Measurements from ENCODE around the gene ANKFN1. TPM values are rescaled to one million over a fixed set of nuclear protein-coding genes. Genes with fewer than 3 reads are reported as not detected.

Gene ANKFN1
- polyA plus RNA-seq, 1 donor from 2014 or later = not detected

GRCh38 chr17:56131431-56131830 lies 21.8 kb upstream of the ANKFN1 start:
- H3K9me3 Mint-ChIP-seq = no peaks in the 10 kb centered on the region
- H3K4me1 Mint-ChIP-seq = no peaks in the 10 kb centered on the region
- H3K27me3 Mint-ChIP-seq = no peaks in the 10 kb centered on the region
- no peaks in the 10 kb centered on the region for H3K36me3 Mint-ChIP-seq
- H3K27ac Mint-ChIP-seq = no peak overlapping the region
- H3K4me3 Mint-ChIP-seq = no peak overlapping the region

GRCh38 chr17:56136301-56136700 lies 17.0 kb upstream of the ANKFN1 start:
- Mint-ChIP-seq H3K4me1 (no peaks in the 10 kb centered on the region), H3K36me3 (no peaks in the 10 kb centered on the region), H3K27ac (peak overlapping the region in 1 of 3 donors; percentile 18), H3K9me3 (peaks cover 0 to 5% (median 0%) of the 10 kb centered on the region in 3 donors), H3K4me3 (no peak overlapping the region), H3K27me3 (no peaks in the 10 kb centered on the region)

- H3K36me3 Mint-ChIP-seq = no peaks in the 10 kb centered on the region
- peaks cover 0 to 5% (median 0%) of the 10 kb centered on the region in 3 donors for H3K9me3 Mint-ChIP-seq
- no peaks in the 10 kb centered on the region for H3K27me3 Mint-ChIP-seq
- no peak overlapping the region for H3K4me3 Mint-ChIP-seq
- no peaks in the 10 kb centered on the region for H3K4me1 Mint-ChIP-seq
- H3K27ac Mint-ChIP-seq = no peak overlapping the region
Measured at GRCh38 chr17:56141046-56141839, 12.0 kb upstream of the ANKFN1 start.

- Mint-ChIP-seq H3K36me3 (no peaks in the 10 kb centered on the region), H3K9me3 (peaks cover 0 to 9% (median 0%) of the 10 kb centered on the region in 3 donors), H3K4me3 (no peak overlapping the region), H3K27ac (no peak overlapping the region), H3K4me1 (no peaks in the 10 kb centered on the region), H3K27me3 (no peaks in the 10 kb centered on the region)
Measured at GRCh38 chr17:56142325-56142724, 10.9 kb upstream of the ANKFN1 start.

- H3K27me3 Mint-ChIP-seq = no peaks in the 10 kb centered on the region
- H3K4me3 Mint-ChIP-seq = no peak overlapping the region
- peaks cover 0 to 9% (median 0%) of the 10 kb centered on the region in 3 donors for H3K9me3 Mint-ChIP-seq
- no peaks in the 10 kb centered on the region for H3K4me1 Mint-ChIP-seq
- H3K36me3 Mint-ChIP-seq = no peaks in the 10 kb centered on the region
- H3K27ac Mint-ChIP-seq = no peak overlapping the region
Measured at GRCh38 chr17:56142781-56143180, 10.5 kb upstream of the ANKFN1 start.

- Mint-ChIP-seq H3K4me3 (no peak overlapping the region), H3K27ac (no peak overlapping the region), H3K36me3 (no peaks in the 10 kb centered on the region), H3K9me3 (peaks cover 0 to 4% (median 0%) of the 10 kb centered on the region in 3 donors), H3K27me3 (peaks cover 2% of the 10 kb centered on the region), H3K4me1 (no peaks in the 10 kb centered on the region)
Measured at GRCh38 chr17:56144223-56144622, 9.1 kb upstream of the ANKFN1 start.

GRCh38 chr17:56146534-56146933 lies 6.7 kb upstream of the ANKFN1 start:
- Mint-ChIP-seq H3K36me3 (no peaks in the 10 kb centered on the region), H3K4me3 (no peak overlapping the region), H3K27ac (no peak overlapping the region), H3K4me1 (no peaks in the 10 kb centered on the region), H3K27me3 (peaks cover 3% of the 10 kb centered on the region), H3K9me3 (peaks cover 0 to 4% (median 0%) of the 10 kb centered on the region in 3 donors)

GRCh38 chr17:56148333-56148732 lies 4.9 kb upstream of the ANKFN1 start:
- Mint-ChIP-seq H3K27me3 (peaks cover 3% of the 10 kb centered on the region), H3K36me3 (no peaks in the 10 kb centered on the region), H3K4me3 (no peak overlapping the region), H3K27ac (no peak overlapping the region), H3K9me3 (peaks cover 0 to 4% (median 0%) of the 10 kb centered on the region in 3 donors), H3K4me1 (no peaks in the 10 kb centered on the region)

GRCh38 chr17:56149266-56150036 lies 3.8 kb upstream of the ANKFN1 start:
- Mint-ChIP-seq H3K4me3 (no peak overlapping the region), H3K27me3 (peaks cover 3% of the 10 kb centered on the region), H3K4me1 (no peaks in the 10 kb centered on the region), H3K9me3 (peaks cover 0 to 4% (median 0%) of the 10 kb centered on the region in 3 donors), H3K36me3 (no peaks in the 10 kb centered on the region), H3K27ac (no peak overlapping the region)

- Mint-ChIP-seq H3K36me3 (no peaks in the 10 kb centered on the region), H3K27ac (no peak overlapping the region), H3K4me1 (no peaks in the 10 kb centered on the region), H3K4me3 (peak overlapping the region in 1 of 4 donors; percentile 39), H3K9me3 (peaks cover 0 to 4% (median 0%) of the 10 kb centered on the region in 3 donors), H3K27me3 (peaks cover 3% of the 10 kb centered on the region)
Measured at GRCh38 chr17:56150649-56151048, 2.6 kb upstream of the ANKFN1 start.

GRCh38 chr17:56157845-56158244 lies 4.6 kb downstream of the ANKFN1 start:
- Mint-ChIP-seq H3K9me3 (peaks cover 0 to 2% (median 0%) of the 10 kb centered on the region in 3 donors), H3K36me3 (peaks cover 2% of the 10 kb centered on the region), H3K27ac (no peak overlapping the region), H3K27me3 (no peaks in the 10 kb centered on the region), H3K4me1 (no peaks in the 10 kb centered on the region), H3K4me3 (no peak overlapping the region)

GRCh38 chr17:56158344-56158743 lies 5.1 kb downstream of the ANKFN1 start:
- no peak overlapping the region for H3K4me3 Mint-ChIP-seq
- H3K27me3 Mint-ChIP-seq = no peaks in the 10 kb centered on the region
- no peaks in the 10 kb centered on the region for H3K4me1 Mint-ChIP-seq
- peaks cover 0 to 2% (median 0%) of the 10 kb centered on the region in 3 donors for H3K9me3 Mint-ChIP-seq
- no peak overlapping the region for H3K27ac Mint-ChIP-seq
- H3K36me3 Mint-ChIP-seq = peaks cover 2% of the 10 kb centered on the region

- peaks cover 0 to 2% (median 2%) of the 10 kb centered on the region in 3 donors for H3K9me3 Mint-ChIP-seq
- H3K27ac Mint-ChIP-seq = no peak overlapping the region
- peaks cover 1% of the 10 kb centered on the region for H3K27me3 Mint-ChIP-seq
- H3K4me1 Mint-ChIP-seq = no peaks in the 10 kb centered on the region
- H3K4me3 Mint-ChIP-seq = no peak overlapping the region
- H3K36me3 Mint-ChIP-seq = peaks cover 2% of the 10 kb centered on the region
Measured at GRCh38 chr17:56158915-56159825, 5.9 kb downstream of the ANKFN1 start.

- Mint-ChIP-seq H3K4me3 (no peak overlapping the region), H3K27ac (no peak overlapping the region), H3K4me1 (no peaks in the 10 kb centered on the region), H3K9me3 (peaks cover 0 to 4% (median 2%) of the 10 kb centered on the region in 3 donors), H3K27me3 (peaks cover 1% of the 10 kb centered on the region), H3K36me3 (peaks cover 2% of the 10 kb centered on the region)
Measured at GRCh38 chr17:56159826-56160380, 6.6 kb downstream of the ANKFN1 start.
